Measurements from ENCODE around the gene PSMA7. TPM values are rescaled to one million over a fixed set of nuclear protein-coding genes. Genes with fewer than 3 reads are reported as not detected.
"Not testable (repeated sequence)": the region's sequence is repeated elsewhere in the genome, so short reads cannot be mapped to it uniquely, and the experiment has no call there.

PSMA7 gene
- polyA plus RNA-seq, 1 donor, result 155 TPM

GRCh38 chr20:62119115-62119514 is 24.1 kb downstream of the PSMA7 start:
- no peak for DNase-seq (ENCODE audit: low read depth)

DNA sequence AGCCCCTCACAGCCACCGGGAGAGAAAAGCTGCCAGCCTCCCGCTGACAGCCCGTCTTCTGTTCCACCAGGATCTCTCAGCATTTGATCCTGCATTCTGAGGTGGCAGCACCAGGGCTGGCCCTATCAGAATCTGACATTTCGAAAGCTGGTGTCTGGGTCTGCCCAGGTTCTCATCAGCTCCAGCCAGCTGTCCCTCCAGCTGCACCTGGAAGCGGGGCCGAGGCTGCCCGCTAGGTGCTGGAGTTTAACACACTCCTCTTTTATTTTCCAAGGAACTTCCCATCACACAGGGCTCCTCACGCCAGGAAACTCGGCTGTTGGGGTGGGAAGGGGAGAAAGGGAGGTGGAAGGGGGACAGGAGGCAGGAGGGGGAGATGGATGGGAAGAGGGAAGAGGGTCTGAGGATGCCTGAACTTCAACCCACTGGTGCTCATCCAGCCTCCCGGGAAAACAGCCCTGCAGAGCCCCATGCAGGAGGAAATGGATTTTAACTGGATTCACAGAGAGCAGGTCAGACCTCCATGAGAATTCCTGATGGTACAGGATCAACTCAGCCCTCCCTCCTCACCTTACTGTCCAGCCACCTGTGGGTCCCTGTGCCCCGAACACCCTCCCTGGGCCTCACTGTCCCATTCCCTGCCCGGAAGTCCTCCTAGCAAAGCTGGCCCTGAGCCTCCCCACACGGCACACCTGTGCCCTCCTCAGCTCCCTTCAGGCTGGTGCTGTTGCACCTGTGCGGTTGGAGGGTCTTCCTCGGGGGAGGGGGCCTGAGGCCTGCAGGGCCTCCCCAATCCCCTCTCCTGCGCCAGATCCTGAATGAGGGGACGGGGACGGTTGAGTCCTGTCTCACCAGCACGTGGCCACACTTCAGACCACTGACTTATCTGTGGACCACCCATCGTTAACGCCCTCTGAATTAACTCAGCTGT is 24.8 kb downstream of the PSMA7 start:
- DNase-seq (ENCODE audit: low read depth), result no peak

DNA sequence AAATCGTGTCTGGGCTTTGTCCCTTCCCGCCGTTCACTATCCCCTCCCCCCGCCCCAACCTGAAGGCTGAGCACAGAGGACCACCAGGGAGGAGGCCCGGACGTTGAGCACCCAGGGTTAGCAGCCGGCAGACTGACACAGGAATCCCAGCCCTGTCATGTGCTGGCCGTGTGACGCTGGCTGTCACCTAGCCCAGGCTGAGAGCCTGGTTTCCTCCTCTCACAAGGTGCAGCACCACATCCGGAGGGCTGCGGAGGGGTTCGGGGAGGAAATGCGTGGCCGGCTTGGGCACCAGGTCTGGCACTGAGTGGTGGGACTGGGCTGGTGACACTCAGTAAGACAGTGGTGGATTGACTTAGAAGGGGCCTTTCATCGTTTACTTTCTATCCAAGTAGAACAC is 25.5 kb downstream of the PSMA7 start:
- DNase-seq (ENCODE audit: low read depth), result no peak

- no peak for DNase-seq (ENCODE audit: low read depth)
Measured at GRCh38 chr20:62117362-62117646, 25.9 kb downstream of the PSMA7 start.

DNA sequence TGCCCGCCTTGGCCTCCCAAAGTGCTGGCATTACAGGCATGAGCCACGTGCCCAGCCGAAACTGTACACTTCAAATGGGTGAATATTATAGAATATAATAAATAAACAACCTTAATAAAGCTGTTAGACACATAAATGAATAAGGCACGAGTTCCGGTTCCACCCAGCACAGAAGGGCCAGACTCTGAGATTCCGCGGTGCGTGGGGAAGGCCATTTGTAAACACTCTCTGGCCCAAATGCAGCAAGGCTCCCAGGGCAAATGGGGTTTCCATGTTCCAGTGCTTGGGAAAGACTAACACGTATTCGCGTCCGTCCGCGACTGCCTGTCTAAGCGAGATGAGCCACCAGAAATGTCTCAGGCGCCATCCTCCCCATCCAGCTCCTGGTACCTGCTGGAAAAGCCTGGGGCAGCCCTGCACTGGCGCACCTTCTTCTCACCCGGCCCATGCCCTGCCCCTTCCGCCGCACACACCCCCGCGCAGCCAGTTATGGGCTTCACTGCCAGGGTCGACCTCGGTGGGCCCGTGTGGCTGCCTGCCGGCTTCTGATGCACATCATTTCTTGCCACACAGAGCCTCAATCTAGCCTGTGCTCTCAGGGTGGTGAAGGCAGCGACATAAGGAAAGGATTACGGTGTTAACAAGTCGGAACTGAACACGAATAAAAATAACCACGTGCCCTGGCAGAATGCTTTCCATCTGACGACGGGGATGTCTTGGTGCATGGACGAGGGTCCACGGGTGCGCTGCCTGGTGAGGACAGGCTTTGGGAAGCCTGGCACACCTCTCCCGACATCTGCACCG is 26.4 kb downstream of the PSMA7 start:
- no peak for DNase-seq (ENCODE audit: low read depth)

- DNase-seq (ENCODE audit: low read depth), result not testable (repeated sequence)
Measured at GRCh38 chr20:62115800-62116407, 27.3 kb downstream of the PSMA7 start.

DNA sequence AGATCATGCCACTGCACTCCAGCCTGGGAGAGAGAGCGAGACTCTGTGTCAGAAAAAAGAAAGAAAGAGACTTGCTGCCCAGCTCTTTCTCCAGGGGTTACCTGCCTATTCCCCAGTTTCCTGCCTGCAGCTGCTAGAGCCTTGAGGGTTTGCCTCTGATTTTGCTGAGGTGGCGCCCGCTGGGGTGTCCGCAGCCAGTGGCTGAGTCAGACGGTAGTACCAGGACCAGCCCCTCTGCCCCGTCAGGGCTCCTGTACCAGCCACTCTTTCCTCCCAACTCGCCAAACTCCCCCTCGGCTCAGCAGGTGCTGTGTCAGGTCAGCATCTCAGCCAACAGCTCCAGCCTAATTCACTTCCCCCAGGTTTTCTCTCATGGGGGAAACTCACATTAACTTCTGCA is 28.3 kb downstream of the PSMA7 start:
- no peak for DNase-seq (ENCODE audit: low read depth)

DNA sequence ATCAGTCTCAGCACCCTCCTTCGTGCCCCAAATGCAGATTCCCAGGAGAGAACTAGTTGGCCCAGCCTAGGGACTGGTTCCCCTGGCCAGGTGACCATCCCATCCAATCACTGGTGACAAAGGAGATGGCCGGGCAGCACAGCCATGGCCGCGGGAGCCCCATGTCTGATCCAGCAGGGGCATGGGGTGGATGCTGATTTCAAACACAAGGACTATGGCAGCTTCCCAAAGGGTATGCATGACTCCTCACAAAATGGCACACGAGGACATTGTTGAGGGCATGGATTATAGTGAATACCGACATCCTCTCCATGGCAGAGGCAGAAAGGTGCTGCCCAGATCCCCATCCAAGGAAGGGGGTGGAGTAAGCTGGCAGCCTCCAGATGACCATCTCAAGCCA is 30.8 kb downstream of the PSMA7 start:
- DNase-seq (ENCODE audit: low read depth), result no peak

DNA sequence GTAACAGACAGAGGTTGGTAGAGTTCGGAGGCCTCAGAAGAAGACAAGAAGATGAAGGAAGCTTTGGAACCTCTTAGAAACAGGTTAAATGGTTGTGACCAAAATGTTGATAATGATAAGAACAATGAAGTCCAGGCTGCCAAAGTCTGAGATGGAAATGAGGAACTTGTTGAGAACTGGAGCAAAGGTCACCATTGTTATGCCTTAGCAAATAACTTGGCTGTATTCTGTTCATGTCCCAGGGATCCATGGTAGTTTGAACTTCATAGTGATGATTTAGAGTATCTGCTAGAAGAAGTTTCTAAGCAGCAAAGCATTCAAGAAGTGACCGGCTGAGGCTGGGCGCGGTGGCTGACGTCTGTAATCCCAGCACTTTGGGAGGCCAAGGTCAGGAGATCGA is 32.0 kb downstream of the PSMA7 start:
- DNase-seq (ENCODE audit: low read depth), result no peak

- DNase-seq (ENCODE audit: low read depth), result no peak
Measured at GRCh38 chr20:62105592-62105991, 37.6 kb downstream of the PSMA7 start.

DNA sequence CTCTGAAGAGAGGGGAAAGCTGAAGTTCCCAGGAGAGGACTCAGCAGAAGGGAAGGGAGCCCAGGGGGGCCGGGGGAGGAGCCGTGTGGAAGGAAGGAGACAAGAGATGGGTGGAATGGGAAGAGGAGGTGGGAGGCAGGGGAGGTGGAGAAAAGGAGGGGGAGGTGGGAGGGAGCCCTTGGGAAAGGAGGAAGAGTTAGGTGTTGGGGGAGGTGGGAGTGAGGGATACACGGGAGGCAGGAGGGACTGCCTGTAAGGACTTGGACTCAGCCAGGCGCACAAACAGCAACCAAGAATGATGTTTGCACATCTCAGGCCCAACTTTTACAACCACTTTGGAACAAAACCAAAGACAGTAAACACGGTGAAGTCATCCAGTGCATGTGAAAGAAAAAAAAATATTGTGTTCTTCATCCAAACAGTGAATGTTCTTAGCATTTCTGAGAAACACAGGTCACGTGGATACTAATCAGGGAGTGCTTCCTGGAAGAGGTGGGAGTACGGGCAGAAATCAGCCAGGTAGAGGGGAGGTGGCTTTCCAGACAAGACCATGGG is 38.3 kb downstream of the PSMA7 start:
- peak; percentile 26 for DNase-seq (ENCODE audit: low read depth)

GRCh38 chr20:62104234-62104789 is 38.9 kb downstream of the PSMA7 start:
- no peak for DNase-seq (ENCODE audit: low read depth)

DNA sequence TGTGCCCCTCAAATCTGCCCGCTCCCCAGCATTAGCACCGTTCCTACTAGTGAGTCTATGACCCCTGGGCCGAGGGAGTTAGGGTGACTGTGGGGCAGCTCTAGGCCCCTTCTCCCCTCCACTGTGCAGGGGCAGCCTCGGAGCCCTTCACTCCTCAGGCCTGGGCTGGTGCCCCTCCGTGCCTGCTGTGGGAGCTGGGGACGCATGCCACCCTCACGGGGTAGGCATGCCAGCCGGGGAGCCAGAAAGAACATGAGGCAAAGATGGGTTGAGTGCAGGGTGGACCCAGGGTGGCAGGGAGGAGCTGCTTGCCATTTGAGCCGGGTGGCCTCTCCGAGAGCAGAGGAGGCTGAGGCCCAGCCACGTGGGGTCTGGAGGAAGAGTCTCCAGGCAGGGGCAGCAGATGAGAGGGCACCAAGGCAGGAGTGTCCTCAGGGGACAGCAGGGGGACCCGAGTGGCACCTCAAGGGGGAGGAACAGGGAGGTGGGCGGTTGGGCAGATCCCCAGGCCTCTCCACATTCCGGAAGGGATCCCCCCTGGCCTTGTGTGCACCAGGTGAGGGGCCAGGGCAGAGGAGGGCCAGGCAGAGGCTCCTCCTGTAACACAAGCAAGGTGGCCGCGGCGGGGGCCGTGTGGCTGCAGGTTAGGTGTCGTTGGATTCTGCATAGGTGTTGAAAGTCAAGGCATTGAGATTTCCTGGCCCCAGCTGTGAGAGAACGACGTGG is 39.5 kb downstream of the PSMA7 start:
- DNase-seq (ENCODE audit: low read depth), result no peak

DNA sequence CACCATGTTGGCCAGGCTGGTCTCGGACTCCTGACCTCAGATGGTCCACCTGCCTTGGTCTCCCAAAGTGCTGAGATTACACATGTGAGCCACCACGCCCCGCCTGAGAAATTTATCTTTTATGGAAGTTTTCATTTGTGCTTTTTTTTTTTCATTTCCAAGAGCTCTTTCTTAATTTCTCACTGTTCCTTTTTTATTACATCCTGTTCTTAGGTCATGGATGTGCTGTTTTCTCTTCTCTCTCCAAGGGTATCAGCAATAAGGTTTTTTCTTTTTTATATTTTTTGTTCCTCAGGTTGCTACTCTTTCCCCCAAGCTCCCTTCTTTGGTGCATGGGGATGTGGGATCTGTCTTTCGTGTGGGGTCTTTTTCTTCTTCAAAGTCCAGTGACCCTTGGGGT is 42.1 kb downstream of the PSMA7 start:
- DNase-seq (ENCODE audit: low read depth), result no peak

GRCh38 chr20:62097881-62098407 is 45.2 kb downstream of the PSMA7 start:
- DNase-seq (ENCODE audit: low read depth), result no peak

GRCh38 chr20:62096421-62097380 is 46.5 kb downstream of the PSMA7 start:
- no peak for DNase-seq (ENCODE audit: low read depth)

- no peak for DNase-seq (ENCODE audit: low read depth)
Measured at GRCh38 chr20:62089393-62089792, 53.8 kb downstream of the PSMA7 start.

DNA sequence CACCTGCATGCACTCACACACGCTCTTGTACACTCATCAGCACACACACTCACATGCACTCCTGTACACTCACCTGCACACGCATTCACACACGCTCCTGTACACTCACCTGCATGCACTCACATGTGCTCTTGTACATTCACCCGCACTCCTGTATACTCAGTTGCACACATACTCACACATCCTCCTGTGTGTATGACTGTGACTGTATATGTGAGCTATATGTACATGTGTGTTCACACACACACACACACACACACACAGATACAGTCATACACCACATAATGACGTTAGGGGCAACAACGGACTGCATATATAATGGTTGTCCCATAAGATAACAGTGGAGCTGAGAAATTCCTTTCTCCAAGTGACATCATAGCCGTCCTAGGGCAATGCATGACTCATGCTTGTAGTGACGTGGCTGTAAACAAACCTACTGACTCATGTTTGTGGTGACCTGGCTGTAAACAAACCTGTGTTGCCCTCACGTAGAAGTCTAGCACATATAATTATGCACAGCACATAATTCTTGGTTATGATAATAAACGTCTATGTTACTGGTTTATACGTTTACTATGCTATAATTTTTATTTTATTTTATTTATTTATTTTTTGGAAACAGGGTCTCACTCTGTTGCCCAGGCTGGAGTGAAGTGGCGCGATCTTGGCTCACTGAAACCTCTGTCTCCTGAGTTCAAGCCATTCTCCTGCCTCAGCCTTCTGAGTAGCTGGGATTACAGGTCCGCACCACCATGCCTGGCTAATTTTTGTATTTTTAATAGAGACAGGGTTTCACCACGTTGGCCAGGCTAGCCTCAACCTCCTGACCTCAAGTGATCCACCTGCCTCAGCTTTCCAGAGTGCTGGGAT is 54.7 kb downstream of the PSMA7 start:
- no peak for DNase-seq (ENCODE audit: low read depth)

DNA sequence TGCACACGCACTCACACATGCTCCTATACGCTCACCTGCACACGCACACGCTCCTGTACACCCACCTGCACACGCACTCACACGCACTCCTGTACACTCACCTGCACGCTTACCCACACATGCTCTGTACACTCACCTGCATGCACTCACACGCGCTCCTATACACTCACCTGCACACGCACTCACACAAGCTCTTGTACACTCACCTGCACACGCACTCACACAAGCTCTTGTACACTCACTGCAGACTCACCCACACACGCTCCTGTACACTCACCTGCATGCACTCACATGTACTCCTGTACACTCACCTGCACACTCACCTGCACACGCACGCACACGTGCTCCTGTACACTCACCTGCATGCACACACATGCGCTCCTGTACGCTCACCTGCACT is 55.6 kb downstream of the PSMA7 start:
- DNase-seq (ENCODE audit: low read depth), result no peak
